Mucosa of descending colon (tissue), 3 donors: ENCODE results near the gene KRTAP4-8. TPM values are rescaled to one million over a fixed set of nuclear protein-coding genes. Genes with fewer than 3 reads are reported as not detected.

ENCODE experiments used
- total RNA-seq, 3 donors: library from RNA; stranded (reverse); fragmentation: NEBNext Ultra II Directional in 2 of 3; extraction: Animal tissue kit (Norgen Biotek cat#: 25700) in 2 of 3; gene quantifications; one replicate each; pipeline versions ENCODE4 v1.2.1 to v1.2.4, GENCODE V29; 2021 to 2023
- donor health status: DM: no; HTN: no; CAD: no; lungs with moderate emphysema.
- donor health status: DM: no; HTN: no; CAD: no.
- donor health status: DM: no; HTN: yes; CAD: no.

Gene KRTAP4-8
- total RNA-seq, 3 donors from 2014 or later, result not detected

Other genes starting within 250 kb of the KRTAP4-8 start
- gene KRT12, start 230.9 kb downstream of the KRTAP4-8 start, total RNA-seq, result 1 to 10 TPM in 2 of 3 donors, under 1 TPM in 1; 0.80 to 6.0 (median 2.5) TPM
- 1,000 to 10,000 TPM in 2 of 3 donors, 100 to 1,000 TPM in 1; 553 to 1,810 (median 1,312) TPM for gene KRT20, start 212.9 kb downstream of the KRTAP4-8 start, total RNA-seq
- under 1 TPM in 1 of 3 donors, not detected in 2; 0.53 TPM for gene KRT23, start 160.5 kb downstream of the KRTAP4-8 start, total RNA-seq
- under 1 TPM in 1 of 3 donors, not detected in 2; 0.52 TPM for gene KRT39, start 131.2 kb downstream of the KRTAP4-8 start, total RNA-seq
- gene KRT40, start 113.8 kb downstream of the KRTAP4-8 start, total RNA-seq, result under 1 TPM in 1 of 3 donors, not detected in 2; 0.22 TPM
- not detected for gene KRTAP3-3, start 104.0 kb downstream of the KRTAP4-8 start, total RNA-seq
- not detected for gene KRTAP3-2, start 98.2 kb downstream of the KRTAP4-8 start, total RNA-seq
- not detected for gene KRTAP3-1, start 89.0 kb downstream of the KRTAP4-8 start, total RNA-seq
- not detected for gene KRTAP1-5, start 70.9 kb downstream of the KRTAP4-8 start, total RNA-seq
- gene KRTAP1-4, start 67.9 kb downstream of the KRTAP4-8 start, total RNA-seq, result not detected
- not detected for gene KRTAP1-3, start 63.3 kb downstream of the KRTAP4-8 start, total RNA-seq
- not detected for gene KRTAP1-1, start 56.7 kb downstream of the KRTAP4-8 start, total RNA-seq
- gene KRTAP2-1, start 50.8 kb downstream of the KRTAP4-8 start, total RNA-seq, result not detected
- not detected for gene KRTAP2-2, start 42.9 kb downstream of the KRTAP4-8 start, total RNA-seq
- not detected for gene KRTAP2-3, start 38.0 kb downstream of the KRTAP4-8 start, total RNA-seq
- gene KRTAP2-4, start 32.3 kb downstream of the KRTAP4-8 start, total RNA-seq, result not detected
- not detected for gene KRTAP4-7, start 14.0 kb downstream of the KRTAP4-8 start, total RNA-seq
- gene KRTAP4-16, start 4.1 kb upstream of the KRTAP4-8 start, total RNA-seq, result not detected
- gene KRTAP4-9, start 7.2 kb upstream of the KRTAP4-8 start, total RNA-seq, result not detected
- not detected for gene KRTAP4-11, start 20.2 kb upstream of the KRTAP4-8 start, total RNA-seq
- not detected for gene KRTAP4-12, start 26.0 kb upstream of the KRTAP4-8 start, total RNA-seq
- not detected for gene KRTAP4-6, start 42.4 kb upstream of the KRTAP4-8 start, total RNA-seq
- gene KRTAP4-5, start 51.7 kb upstream of the KRTAP4-8 start, total RNA-seq, result not detected
- gene KRTAP4-4, start 62.6 kb upstream of the KRTAP4-8 start, total RNA-seq, result not detected
- gene KRTAP4-3, start 70.1 kb upstream of the KRTAP4-8 start, total RNA-seq, result not detected
- not detected for gene KRTAP4-2, start 80.1 kb upstream of the KRTAP4-8 start, total RNA-seq
- under 1 TPM in 1 of 3 donors, not detected in 2; 0.84 TPM for gene KRTAP4-1, start 86.8 kb upstream of the KRTAP4-8 start, total RNA-seq
- not detected for gene KRTAP9-1, start 91.7 kb upstream of the KRTAP4-8 start, total RNA-seq
- gene KRTAP9-2, start 128.5 kb upstream of the KRTAP4-8 start, total RNA-seq, result not detected
- gene KRTAP9-3, start 134.3 kb upstream of the KRTAP4-8 start, total RNA-seq, result not detected
- not detected for gene KRTAP9-8, start 139.9 kb upstream of the KRTAP4-8 start, total RNA-seq
- gene KRTAP9-4, start 151.5 kb upstream of the KRTAP4-8 start, total RNA-seq, result not detected
- gene KRTAP9-9, start 157.2 kb upstream of the KRTAP4-8 start, total RNA-seq, result not detected
- gene KRTAP9-6, start 167.2 kb upstream of the KRTAP4-8 start, total RNA-seq, result not detected
- not detected for gene KRTAP9-7, start 177.6 kb upstream of the KRTAP4-8 start, total RNA-seq
- not detected for gene KRTAP29-1, start 204.7 kb upstream of the KRTAP4-8 start, total RNA-seq
- not detected for gene KRTAP16-1, start 211.2 kb upstream of the KRTAP4-8 start, total RNA-seq
- not detected for gene KRTAP17-1, start 217.6 kb upstream of the KRTAP4-8 start, total RNA-seq